ENCODE results near the gene HSPG2.

HSPG2 gene

GRCh38 chr1:21903638-21904453, 33.3 kb downstream of the HSPG2 start:
- Histone ChIP-seq H3K27ac (no peak overlapping the region), H3K4me1 (ENCODE audit: low read depth, poor library complexity, severe bottlenecking) (no peaks in the 10 kb centered on the region), H3K27me3 (ENCODE audit: insufficient read depth, low read depth) (no peaks in the 10 kb centered on the region), H4K20me1 (ENCODE audit: insufficient read depth) (no peaks in the 10 kb centered on the region), H3K9ac (no peak overlapping the region), H2AFZ (ENCODE audit: low read depth) (no peak overlapping the region), H3K4me2 (no peak overlapping the region), H3K4me3 (IDR thresholded peaks at IDR 0.05; ENCODE audit: insufficient read depth, low read depth, low read length) (no peak overlapping the region), H3K36me3 (ENCODE audit: insufficient read depth) (no peaks in the 10 kb centered on the region), H3K79me2 (ENCODE audit: insufficient read depth, low read depth) (no peaks in the 10 kb centered on the region)
- TF ChIP-seq, protein P1, sequence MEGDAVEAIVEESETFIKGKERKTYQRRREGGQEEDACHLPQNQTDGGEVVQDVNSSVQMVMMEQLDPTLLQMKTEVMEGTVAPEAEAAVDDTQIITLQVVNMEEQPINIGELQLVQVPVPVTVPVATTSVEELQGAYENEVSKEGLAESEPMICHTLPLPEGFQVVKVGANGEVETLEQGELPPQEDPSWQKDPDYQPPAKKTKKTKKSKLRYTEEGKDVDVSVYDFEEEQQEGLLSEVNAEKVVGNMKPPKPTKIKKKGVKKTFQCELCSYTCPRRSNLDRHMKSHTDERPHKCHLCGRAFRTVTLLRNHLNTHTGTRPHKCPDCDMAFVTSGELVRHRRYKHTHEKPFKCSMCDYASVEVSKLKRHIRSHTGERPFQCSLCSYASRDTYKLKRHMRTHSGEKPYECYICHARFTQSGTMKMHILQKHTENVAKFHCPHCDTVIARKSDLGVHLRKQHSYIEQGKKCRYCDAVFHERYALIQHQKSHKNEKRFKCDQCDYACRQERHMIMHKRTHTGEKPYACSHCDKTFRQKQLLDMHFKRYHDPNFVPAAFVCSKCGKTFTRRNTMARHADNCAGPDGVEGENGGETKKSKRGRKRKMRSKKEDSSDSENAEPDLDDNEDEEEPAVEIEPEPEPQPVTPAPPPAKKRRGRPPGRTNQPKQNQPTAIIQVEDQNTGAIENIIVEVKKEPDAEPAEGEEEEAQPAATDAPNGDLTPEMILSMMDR (conservative IDR thresholded peaks at IDR 0.05; ENCODE audit: low read depth, low read length) = no peak

- H3K36me3 ChIP-seq (ENCODE audit: insufficient read depth) = no peaks in the 10 kb centered on the region
- no peaks in the 10 kb centered on the region for H3K79me2 ChIP-seq (ENCODE audit: insufficient read depth, low read depth)
- H3K27ac ChIP-seq = no peak overlapping the region
- TF ChIP-seq, protein P1 (conservative IDR thresholded peaks at IDR 0.05; ENCODE audit: low read depth, low read length) = no peak
- H4K20me1 ChIP-seq (ENCODE audit: insufficient read depth) = no peaks in the 10 kb centered on the region
- no peak overlapping the region for H3K4me3 ChIP-seq (IDR thresholded peaks at IDR 0.05; ENCODE audit: insufficient read depth, low read depth, low read length)
- no peaks in the 10 kb centered on the region for H3K4me1 ChIP-seq (ENCODE audit: low read depth, poor library complexity, severe bottlenecking)
- H3K27me3 ChIP-seq (ENCODE audit: insufficient read depth, low read depth) = no peaks in the 10 kb centered on the region
- no peak overlapping the region for H3K4me2 ChIP-seq
- no peak overlapping the region for H3K9ac ChIP-seq
- no peak overlapping the region for H2AFZ ChIP-seq (ENCODE audit: low read depth)
These were observed 34.8 kb downstream of the HSPG2 start for GRCh38 chr1:21902026-21903012.

DNA sequence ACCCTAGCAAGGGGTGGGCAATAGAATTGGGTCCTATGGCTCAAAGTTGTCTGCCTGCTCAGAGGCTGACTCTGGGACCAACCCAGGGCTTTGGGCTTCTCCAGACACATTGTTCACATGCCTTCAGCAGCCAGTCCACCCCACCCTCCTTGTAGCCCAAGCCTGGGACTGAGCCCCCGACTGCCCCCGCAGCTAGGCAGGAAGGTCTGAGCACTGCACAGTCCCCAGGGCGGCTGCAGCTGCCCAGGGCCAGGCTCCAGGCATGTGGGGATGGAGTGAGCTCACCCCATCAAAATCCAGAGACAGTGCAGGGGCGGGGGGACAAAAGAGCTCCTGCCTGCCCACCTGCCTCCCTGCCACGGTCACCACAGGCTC, 35.6 kb downstream of the HSPG2 start:
- Histone ChIP-seq H3K4me2 (no peak overlapping the region), H3K79me2 (ENCODE audit: insufficient read depth, low read depth) (no peaks in the 10 kb centered on the region), H3K4me3 (IDR thresholded peaks at IDR 0.05; ENCODE audit: insufficient read depth, low read depth, low read length) (no peak overlapping the region), H3K27me3 (ENCODE audit: insufficient read depth, low read depth) (no peaks in the 10 kb centered on the region), H4K20me1 (ENCODE audit: insufficient read depth) (no peaks in the 10 kb centered on the region), H3K9ac (no peak overlapping the region), H3K4me1 (ENCODE audit: low read depth, poor library complexity, severe bottlenecking) (no peaks in the 10 kb centered on the region), H3K36me3 (ENCODE audit: insufficient read depth) (no peaks in the 10 kb centered on the region), H3K27ac (no peak overlapping the region), H2AFZ (ENCODE audit: low read depth) (no peak overlapping the region)
- TF ChIP-seq, protein P1 (conservative IDR thresholded peaks at IDR 0.05; ENCODE audit: low read depth, low read length) = no peak

GRCh38 chr1:21900766-21901472, 36.2 kb downstream of the HSPG2 start:
- no peaks in the 10 kb centered on the region for H3K36me3 ChIP-seq (ENCODE audit: insufficient read depth)
- H3K79me2 ChIP-seq (ENCODE audit: insufficient read depth, low read depth) = no peaks in the 10 kb centered on the region
- H3K9ac ChIP-seq = no peak overlapping the region
- H3K27ac ChIP-seq = no peak overlapping the region
- H3K4me1 ChIP-seq (ENCODE audit: low read depth, poor library complexity, severe bottlenecking) = no peaks in the 10 kb centered on the region
- no peaks in the 10 kb centered on the region for H4K20me1 ChIP-seq (ENCODE audit: insufficient read depth)
- TF ChIP-seq, protein P1 (conservative IDR thresholded peaks at IDR 0.05; ENCODE audit: low read depth, low read length) = no peak
- H3K27me3 ChIP-seq (ENCODE audit: insufficient read depth, low read depth) = no peaks in the 10 kb centered on the region
- H2AFZ ChIP-seq (ENCODE audit: low read depth) = no peak overlapping the region
- no peak overlapping the region for H3K4me3 ChIP-seq (IDR thresholded peaks at IDR 0.05; ENCODE audit: insufficient read depth, low read depth, low read length)
- no peak overlapping the region for H3K4me2 ChIP-seq

All from KMS-11 (cell line).